ENCODE measurements around the gene FHOD3. TPM values are rescaled to one million over a fixed set of nuclear protein-coding genes. Genes with fewer than 3 reads are reported as not detected.

FHOD3 gene
- total and polyA plus RNA-seq, 9 of the 15 experiments (the other 6 are each of a cell fraction or from before 2014, with no cell fraction given): 0.11 TPM; not detected in 8

DNA sequence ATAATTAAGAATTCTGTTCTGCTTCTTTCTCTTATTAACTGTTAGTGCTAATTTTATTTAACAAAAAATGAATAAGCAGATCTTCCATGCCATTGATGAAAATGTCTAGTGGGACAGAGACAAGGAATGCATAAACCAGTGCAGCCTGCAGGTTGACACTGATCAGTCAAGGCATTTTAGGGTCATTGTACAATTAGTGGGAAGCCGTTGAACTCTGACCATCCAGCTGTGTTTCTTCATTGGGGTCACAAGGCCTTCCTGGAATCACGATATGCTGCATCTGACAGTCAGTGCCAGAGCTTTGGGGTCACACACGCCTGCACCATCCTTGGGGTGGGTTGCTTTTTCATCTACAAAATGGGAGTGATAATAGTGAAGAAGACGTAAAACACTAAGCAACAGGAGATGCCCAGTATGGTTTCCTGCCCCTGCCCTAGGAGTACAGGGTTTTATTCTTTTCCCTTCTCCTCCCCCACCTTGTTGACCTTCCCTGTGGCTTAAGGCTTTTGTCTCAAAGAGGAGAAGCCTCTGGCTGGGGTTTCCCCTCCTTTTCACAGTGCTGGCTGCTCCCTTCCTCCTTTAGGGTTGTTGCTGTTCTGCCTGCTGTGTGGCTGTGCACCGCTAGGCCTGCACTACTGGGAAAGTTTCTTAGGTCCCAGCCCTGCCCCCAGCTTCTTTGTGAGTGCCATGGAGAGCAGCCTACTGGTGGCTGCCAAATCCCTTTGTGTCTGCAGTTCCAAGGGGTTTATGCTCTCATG lies 285.7 kb downstream of the FHOD3 start:
- WGBS (ENCODE audit: insufficient coverage, low coverage, missing lambda C conversion rate): 1% methylated on average over 5 of the region's 5 CpGs
- no peak for TF ChIP-seq MCM2 (IDR thresholded peaks at IDR 0.05; ENCODE audit: low read depth)
- no peak for TF ChIP-seq ZSCAN32 (CRISPR knock-in tag; IDR thresholded peaks at IDR 0.05)
- TF ChIP-seq, protein P1, sequence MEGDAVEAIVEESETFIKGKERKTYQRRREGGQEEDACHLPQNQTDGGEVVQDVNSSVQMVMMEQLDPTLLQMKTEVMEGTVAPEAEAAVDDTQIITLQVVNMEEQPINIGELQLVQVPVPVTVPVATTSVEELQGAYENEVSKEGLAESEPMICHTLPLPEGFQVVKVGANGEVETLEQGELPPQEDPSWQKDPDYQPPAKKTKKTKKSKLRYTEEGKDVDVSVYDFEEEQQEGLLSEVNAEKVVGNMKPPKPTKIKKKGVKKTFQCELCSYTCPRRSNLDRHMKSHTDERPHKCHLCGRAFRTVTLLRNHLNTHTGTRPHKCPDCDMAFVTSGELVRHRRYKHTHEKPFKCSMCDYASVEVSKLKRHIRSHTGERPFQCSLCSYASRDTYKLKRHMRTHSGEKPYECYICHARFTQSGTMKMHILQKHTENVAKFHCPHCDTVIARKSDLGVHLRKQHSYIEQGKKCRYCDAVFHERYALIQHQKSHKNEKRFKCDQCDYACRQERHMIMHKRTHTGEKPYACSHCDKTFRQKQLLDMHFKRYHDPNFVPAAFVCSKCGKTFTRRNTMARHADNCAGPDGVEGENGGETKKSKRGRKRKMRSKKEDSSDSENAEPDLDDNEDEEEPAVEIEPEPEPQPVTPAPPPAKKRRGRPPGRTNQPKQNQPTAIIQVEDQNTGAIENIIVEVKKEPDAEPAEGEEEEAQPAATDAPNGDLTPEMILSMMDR (IDR thresholded peaks at IDR 0.05 in 2 of 3, conservative IDR thresholded peaks at IDR 0.05 in 1 of 3; ENCODE audit: insufficient read depth in 2 of 3, low read depth in 1 of 3, low read length in 3 of 3): no peak
- no peak for TF ChIP-seq LARP7 (IDR thresholded peaks at IDR 0.05)
- TF ChIP-seq, protein P2, sequence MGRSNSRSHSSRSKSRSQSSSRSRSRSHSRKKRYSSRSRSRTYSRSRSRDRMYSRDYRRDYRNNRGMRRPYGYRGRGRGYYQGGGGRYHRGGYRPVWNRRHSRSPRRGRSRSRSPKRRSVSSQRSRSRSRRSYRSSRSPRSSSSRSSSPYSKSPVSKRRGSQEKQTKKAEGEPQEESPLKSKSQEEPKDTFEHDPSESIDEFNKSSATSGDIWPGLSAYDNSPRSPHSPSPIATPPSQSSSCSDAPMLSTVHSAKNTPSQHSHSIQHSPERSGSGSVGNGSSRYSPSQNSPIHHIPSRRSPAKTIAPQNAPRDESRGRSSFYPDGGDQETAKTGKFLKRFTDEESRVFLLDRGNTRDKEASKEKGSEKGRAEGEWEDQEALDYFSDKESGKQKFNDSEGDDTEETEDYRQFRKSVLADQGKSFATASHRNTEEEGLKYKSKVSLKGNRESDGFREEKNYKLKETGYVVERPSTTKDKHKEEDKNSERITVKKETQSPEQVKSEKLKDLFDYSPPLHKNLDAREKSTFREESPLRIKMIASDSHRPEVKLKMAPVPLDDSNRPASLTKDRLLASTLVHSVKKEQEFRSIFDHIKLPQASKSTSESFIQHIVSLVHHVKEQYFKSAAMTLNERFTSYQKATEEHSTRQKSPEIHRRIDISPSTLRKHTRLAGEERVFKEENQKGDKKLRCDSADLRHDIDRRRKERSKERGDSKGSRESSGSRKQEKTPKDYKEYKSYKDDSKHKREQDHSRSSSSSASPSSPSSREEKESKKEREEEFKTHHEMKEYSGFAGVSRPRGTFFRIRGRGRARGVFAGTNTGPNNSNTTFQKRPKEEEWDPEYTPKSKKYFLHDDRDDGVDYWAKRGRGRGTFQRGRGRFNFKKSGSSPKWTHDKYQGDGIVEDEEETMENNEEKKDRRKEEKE (IDR thresholded peaks at IDR 0.05; ENCODE audit: borderline replicate concordance in 1 of 2, control insufficient read depth in 1 of 2, low read depth in 2 of 2, low read length in 1 of 2): no peak
- TF ChIP-seq HNRNPL (IDR thresholded peaks at IDR 0.05; ENCODE audit: low read depth, low read length): no peak
- TF ChIP-seq, protein P3, sequence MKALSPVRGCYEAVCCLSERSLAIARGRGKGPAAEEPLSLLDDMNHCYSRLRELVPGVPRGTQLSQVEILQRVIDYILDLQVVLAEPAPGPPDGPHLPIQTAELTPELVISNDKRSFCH (CRISPR knock-in tag; IDR thresholded peaks at IDR 0.05): no peak
- TF ChIP-seq, protein P3 (tag; IDR thresholded peaks at IDR 0.05): no peak
- TF ChIP-seq ZFX (CRISPR knock-in tag; IDR thresholded peaks at IDR 0.05): no peak
- no peak for TF ChIP-seq POU5F1 (IDR thresholded peaks at IDR 0.05; ENCODE audit: borderline replicate concordance, low read depth, low read length, partially characterized antibody)
- TF ChIP-seq PYGO2 (tag; IDR thresholded peaks at IDR 0.05): no peak
- TF ChIP-seq JUN (IDR thresholded peaks at IDR 0.05; ENCODE audit: borderline replicate concordance, low read depth, low read length): no peak
- no peak for TF ChIP-seq JUN (CRISPR knock-in tag; IDR thresholded peaks at IDR 0.05; ENCODE audit: borderline replicate concordance)
- TF ChIP-seq, protein P4, sequence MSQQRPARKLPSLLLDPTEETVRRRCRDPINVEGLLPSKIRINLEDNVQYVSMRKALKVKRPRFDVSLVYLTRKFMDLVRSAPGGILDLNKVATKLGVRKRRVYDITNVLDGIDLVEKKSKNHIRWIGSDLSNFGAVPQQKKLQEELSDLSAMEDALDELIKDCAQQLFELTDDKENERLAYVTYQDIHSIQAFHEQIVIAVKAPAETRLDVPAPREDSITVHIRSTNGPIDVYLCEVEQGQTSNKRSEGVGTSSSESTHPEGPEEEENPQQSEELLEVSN (IDR thresholded peaks at IDR 0.05; ENCODE audit: borderline replicate concordance in 1 of 2, extremely low read depth in 1 of 2, insufficient read depth in 1 of 2, insufficient read length in 1 of 2, low read depth in 1 of 2, low read length in 1 of 2, poor library complexity in 1 of 2, severe bottlenecking in 1 of 2): no peak
- TF ChIP-seq HMG20B (CRISPR knock-in tag; IDR thresholded peaks at IDR 0.05): no peak

More for the DNA sequence above, 285.7 kb downstream of the FHOD3 start:
- Histone ChIP-seq H3K27ac (ENCODE audit: extremely low read depth, low read depth, low read length) (no peak overlapping the region), H3K4me3 (no peak overlapping the region), H3K79me2 (ENCODE audit: control insufficient read depth, insufficient read depth, low read length) (no peaks in the 10 kb centered on the region), H3K27me3 (ENCODE audit: control insufficient read depth in 2 of 2, insufficient read depth in 2 of 2, low read length in 2 of 2) (no peaks in the 10 kb centered on the region; a peak in 1 of 5 replicates), H3K36me3 (ENCODE audit: control insufficient read depth, insufficient read depth, low read length) (no peaks in the 10 kb centered on the region), H3K9ac (ENCODE audit: insufficient read depth in 1 of 2, low read depth in 2 of 2, low read length in 2 of 2) (no peak overlapping the region), H3K4me1 (replicated peaks in 1 of 2; ENCODE audit: control insufficient read depth in 2 of 2, insufficient read depth in 2 of 2, low read length in 2 of 2) (no peaks in the 10 kb centered on the region), H3K9me3 (replicated peaks; ENCODE audit: control insufficient read depth, insufficient read depth, low read depth, low read length) (no peaks in the 10 kb centered on the region), H2AFZ (ENCODE audit: low read depth, low read length) (no peak overlapping the region), H4K20me1 (replicated peaks; ENCODE audit: control insufficient read depth, insufficient read depth, low read length) (no peaks in the 10 kb centered on the region), H3K4me2 (ENCODE audit: insufficient read depth, low read length) (no peak overlapping the region), H3K9me1 (ENCODE audit: control insufficient read depth, insufficient read depth, low read length) (no peaks in the 10 kb centered on the region)
- no peak for FAIRE-seq
- POLR2A ChIA-PET: interaction anchor here (0.6 kb wide), 1 partner anchor 56 kb away, joined by 3 read pairs; no protein-coding TSS in a partner anchor
- intact Hi-C loops (cut with micrococcal nuclease): no loop called here
- peak; percentile 61 for ATAC-seq
- in situ Hi-C loops (cut with MboI): no loop called here
- no peak for DNase-seq (ENCODE audit: extremely low read depth in 1 of 4, low spot score in 3 of 4)
- CTCF ChIA-PET (ENCODE audit: low intra/inter-chr PET ratio): no interaction called here
- BruUV-seq (replicated peaks): no TSS peak

All from K562 (cell line).